ENCODE results near the gene CLIP1. TPM values are rescaled to one million over a fixed set of nuclear protein-coding genes. Genes with fewer than 3 reads are reported as not detected.

Gene CLIP1
- total and polyA plus RNA-seq, 2 of the 8 experiments (the other 6 are each of a cell fraction or from before 2014, with no cell fraction given) = 19.0 to 27.6 TPM

- TF ChIP-seq CHD7 (IDR thresholded peaks at IDR 0.05; ENCODE audit: insufficient replicate concordance, low read length) = no peak
- no peak for TF ChIP-seq E2F6 (IDR thresholded peaks at IDR 0.05)
Observed at GRCh38 chr12:122389677-122390076, 32.8 kb downstream of the CLIP1 start (continued).

Measured in H1 (cell line).